NCI-H748 (cell line): ENCODE results near the gene CDH13.

Experiments used
- DNase-seq: peaks from one replicate; lab custom pipeline; 2025; ENCODE audit not compliant: unreplicated experiment; lab: John Stamatoyannopoulos, UW

CDH13 gene

DNA sequence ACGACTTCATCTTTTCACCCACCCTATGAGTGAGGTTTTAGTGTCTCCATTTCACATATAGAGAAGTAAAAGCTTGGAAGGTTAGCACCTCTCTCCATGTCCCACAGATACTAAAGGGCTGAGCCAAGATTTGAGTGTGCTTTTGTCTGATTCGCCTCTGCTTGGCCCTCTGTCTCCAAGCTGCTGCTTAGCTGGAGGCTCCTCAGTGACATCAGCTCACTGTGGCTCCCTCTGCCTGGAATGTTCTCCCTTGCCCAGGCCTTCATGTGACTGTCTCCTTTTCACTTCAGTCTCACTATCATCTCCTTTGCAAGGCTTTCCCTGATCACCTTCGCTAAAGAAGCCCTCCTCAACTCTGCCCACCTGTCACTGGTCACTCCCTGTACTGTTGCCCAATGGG is 1096.5 kb downstream of the CDH13 start:
- DNase-seq, result no peak

DNA sequence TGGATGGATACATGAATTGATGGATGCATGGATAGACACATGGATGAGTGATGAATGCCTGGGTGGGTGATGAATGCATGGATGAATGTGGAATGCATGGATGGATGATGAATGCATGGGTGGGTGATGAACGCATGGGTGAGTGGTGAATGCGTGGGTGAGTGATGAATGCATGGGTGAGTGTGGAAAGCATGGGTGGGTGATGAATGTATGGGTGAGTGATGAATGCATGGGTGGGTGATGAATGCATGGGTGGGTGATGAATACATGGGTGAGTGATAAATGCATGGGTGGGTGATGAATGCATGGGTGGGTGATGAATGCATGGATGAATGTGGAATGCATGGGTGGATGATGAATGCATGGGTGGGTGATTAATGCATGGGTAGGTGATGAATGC is 1097.1 kb downstream of the CDH13 start:
- DNase-seq, result no peak

DNA sequence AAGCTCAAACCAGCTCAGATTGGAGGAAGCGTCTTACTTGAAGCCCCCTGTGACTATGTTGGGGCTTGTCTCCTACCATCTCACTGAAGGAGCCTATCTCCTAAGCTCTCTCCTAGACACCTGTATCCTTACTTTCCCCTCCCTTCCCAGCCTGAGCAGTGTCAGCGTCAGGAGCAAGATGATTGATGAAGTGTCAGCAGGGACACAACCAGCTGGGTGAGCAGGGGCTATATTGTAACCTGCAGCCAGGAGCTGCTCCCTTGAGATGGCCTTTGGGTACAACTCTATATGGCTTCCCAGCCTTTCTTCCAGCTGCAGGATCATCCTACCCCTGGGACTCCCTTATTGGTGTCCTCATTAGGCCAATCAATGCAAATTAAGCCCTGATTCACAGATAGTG is 1097.8 kb downstream of the CDH13 start:
- no peak for DNase-seq

DNA sequence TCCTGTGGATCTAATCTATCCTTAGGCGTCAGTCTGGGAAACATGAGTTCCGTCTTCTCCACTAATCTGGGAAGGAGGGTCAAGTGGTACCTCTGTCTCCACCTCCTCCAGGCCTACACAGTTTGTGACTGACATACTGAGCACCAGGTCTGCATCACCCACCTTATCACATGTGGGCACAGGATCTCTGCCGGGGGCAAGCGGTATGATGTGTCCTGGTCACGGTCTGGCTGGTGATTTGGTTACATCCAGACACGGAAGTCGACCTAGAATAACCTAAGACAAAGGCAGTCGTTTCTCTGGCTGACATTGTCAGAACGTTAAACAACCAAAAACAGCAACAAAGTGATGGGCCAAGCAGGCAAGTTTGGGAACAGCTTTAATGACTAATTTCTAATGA is 1098.5 kb downstream of the CDH13 start:
- no peak for DNase-seq

DNA sequence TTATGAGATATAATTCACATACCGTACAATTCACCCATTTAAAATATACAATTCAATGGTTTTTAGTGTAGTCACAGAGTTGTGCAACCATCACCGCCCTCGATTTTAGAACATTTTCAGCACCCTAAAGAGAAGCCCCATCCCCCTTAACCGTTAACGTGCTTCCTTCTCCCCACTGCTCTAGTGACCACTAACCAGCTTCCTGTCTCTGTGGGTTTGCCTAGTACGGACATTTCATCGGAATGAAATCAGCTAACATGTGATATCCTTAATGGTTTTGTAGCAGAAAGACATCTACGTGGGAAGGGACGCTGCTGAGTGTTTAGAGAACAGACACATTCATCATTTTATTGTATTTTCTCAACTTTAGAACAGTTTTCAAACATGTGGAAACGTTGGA is 1100.2 kb downstream of the CDH13 start:
- DNase-seq, result no peak

DNA sequence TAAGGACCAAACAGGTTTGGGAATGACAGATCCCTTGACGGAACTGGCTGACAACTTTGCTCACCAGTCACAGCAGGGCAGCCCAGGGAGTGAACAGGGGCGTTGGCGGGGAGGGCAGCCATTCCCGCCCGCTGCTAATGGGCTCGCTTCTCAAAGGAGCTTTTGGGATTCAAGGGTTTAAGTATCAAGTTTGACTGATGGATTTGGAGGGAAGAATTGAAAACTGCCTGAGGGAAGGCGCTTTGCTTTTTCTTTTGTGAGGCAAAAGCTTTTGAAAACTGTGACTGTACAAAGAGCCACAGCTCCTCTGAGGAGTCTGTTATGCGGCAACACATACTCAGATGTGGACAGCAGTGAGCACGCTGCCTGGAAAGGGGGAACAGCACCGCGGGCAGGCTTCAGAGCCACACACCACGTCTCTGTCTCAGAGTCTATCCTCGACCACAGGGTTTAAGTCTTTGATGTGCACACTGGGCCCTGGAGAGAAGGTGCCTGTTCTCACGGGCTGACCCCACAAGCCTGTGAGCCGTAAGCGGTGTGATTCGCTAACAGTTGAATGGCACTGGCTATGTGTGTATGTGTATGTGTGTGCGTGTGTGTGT is 1101.1 kb downstream of the CDH13 start:
- no peak for DNase-seq

DNA sequence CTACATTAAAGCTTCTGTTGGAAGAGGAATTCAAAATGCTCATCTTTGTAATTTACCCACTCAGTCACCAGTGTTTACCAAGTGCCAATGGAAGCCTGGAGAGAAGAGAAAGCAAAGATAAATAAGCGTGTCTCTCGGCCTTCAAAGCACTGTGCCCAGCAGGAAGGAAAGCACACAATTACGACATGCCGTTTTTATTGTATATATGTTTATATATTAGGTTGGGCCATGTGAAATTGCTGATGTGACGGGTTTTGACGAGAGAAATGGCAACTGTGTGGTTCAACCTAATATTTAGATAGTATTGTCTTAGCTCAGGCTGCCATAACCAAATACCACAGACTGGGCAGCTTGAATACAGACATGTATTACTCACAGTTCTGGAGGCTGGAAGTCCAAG is 1101.7 kb downstream of the CDH13 start:
- DNase-seq, result peak; percentile 92

DNA sequence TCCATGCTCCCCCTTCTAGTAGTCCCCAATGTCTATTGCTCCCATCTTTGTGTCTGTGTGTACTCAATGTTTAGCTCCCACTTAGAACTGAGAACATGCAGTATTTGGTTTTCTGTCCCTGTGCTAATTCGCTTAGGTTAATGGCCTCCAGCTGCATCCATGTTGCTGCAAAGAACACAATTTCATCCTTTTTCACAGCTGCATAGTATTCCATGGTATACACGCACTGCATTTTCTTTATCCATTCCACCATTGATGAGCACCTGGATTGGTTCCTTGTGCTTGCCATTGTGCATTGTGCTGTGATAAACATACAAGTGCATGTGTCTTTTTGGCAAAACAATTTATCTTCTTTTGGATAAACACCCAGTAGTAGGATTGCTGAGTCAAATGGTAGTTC is 1104.0 kb downstream of the CDH13 start:
- no peak for DNase-seq

DNA sequence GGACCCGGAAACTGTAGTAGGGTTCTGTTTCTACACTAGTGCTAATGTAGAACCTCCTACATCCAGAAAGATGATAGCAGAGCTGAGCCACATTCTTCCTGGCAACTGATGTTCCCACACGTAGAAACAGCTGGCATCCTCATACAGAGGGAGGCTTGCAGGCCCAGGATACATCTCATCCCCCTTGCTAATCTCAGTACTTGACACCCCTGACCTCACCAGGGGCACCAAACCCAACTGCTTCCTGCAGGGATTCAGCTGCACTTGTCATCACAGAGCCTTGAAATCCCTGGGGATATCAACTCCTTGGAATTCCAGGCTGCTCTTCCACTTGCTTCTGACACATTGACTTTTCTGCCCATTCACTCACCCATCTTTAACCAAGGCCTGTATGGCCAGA is 1105.8 kb downstream of the CDH13 start:
- DNase-seq, result no peak

DNA sequence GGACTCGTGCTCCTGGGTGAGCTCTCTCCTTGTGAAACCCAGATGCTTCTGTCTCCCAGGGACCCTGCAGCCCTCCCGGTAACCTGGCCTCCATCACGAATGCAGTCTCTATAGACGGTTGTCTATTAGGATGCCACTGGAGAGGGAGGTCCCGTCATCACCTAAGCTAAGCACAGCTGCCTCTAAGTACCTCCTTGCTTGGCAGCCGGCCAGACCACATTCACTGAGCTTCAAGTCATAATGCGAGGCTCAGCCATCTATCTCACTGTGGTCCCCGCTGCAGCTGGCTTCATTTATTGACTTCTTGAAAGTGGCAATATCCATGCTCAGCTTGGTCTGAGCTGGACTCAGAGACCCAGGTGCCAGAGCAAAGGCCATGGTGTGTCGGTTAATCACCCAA is 1106.5 kb downstream of the CDH13 start:
- peak; percentile 96 for DNase-seq

DNA sequence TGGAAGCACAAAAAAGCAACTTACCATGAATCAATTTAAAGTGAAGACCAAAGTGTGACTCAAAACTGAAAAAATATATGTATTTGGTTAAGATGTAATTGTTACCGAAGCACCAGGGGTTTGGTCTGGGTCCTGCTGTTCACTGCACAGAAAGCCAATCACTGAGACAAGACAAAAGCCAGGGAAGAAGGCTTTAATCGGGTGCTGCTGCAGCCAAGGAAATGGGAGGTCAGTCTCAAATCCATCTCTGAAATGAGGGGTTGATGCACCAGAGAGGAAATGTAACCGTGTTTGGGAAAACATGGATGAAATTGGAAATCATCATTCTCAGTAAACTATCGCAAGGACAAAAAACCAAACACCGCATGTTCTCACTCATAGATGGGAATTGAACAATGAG is 1107.4 kb downstream of the CDH13 start:
- no peak for DNase-seq

DNA sequence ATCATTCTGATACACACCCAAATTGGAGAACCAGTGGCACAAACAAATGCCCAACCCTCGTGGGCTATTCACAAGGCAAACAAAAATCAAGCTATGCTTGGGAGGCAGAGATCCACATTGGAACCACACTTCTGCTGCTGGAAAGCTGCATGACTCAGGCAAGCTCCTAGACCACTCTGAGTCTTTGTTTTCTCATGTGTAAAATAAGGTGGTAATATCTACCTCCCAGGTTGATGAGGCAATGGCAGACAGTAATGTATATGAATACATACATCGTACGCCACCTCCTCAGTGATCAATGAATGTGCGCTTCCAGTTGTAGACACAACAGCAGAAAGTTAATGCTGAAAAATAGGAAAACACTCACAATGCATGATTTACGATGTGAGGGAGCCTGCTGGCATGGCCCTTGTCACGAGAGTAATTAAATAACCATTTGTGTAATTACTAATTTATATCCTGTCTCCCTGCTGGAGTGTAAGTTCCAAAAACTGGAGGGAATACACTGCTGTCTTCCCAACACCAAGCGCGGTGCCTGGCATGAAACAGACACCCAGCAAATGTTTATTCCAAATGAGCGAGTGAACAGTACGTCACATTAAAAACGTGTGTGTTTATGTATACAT is 1111.1 kb downstream of the CDH13 start:
- peak; percentile 50 for DNase-seq

DNA sequence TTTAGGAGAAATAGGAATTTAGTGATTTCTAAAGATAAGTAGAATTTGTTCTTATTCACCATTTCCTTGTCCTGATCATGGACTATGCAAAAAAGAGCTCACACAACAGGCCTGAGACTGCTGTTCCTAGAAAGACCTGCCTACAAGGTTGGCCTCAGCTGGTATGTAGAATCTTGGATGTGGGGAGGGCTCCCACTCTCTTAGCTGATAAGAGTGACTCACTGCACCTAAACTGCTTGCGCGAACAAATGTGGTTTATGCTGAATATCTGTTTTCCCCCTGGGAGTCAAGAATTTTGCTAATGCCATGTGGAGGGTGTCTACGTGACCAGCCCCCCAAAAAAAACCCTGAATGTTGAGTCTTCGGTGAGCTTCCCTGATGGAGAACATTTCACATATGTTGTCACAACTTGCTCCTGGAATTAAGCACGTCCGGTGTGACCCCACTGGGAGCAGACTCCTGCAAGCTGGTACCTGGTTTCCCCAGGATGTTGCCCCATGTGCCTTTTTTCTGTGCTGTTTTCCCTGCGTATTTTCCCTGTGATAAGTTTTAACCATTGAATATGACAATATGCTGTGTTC is 1112.2 kb downstream of the CDH13 start:
- no peak for DNase-seq

DNA sequence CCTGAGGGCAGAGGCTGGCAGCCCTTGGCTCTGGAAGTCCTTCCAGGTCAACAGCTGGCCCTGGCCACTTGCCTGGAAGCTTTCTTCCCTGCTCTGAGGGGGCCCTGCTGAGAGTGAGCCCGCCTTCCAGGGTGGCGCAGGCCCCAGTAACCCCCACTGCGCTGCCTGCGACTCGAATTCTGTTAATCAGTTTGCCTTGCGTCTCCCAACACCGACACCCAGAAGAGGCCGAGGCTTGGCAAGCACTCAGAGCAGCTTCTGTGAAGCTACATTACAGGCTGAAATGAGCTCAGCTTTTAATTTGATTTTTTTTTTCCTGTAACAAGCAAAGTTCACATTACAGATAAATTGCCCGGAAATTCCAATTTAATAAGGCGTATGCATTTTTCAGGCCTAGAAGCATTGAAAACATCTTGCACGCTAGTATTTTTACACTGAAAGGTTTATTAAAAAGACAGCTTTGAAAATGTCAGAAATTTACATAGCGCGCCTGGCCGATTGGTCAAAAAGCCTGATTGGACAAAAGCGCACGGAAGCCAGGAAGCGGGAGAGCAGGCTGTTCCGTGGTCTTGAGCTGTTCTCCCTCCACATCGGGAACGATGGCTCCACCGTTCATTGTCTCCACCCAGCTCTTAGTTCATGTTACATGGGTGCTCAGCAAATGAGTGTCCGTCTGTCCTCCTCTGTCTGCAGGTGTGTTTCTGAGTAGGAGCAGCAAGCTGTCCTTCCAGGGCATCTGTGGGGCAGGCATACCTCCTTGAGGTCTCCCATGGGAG is 1115.5 kb downstream of the CDH13 start:
- no peak for DNase-seq

DNA sequence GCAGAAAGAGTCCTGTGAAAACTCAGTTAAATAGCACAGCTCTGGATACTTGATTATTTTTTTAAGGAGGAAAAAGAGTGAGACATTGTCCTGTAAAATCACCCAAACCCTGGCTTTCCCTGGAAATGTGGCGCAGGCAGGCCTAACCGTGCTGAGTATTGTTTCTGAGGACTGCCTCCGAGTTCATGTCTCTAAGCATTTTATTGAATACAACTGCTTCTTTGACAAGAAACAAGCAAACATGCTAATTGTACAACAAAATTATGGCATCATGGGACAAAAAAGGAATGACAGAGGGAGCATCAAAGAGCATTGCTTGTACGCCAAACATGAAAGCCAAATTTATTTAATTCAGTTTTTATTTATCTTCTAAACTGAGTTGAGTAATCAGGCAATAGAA is 1116.5 kb downstream of the CDH13 start:
- no peak for DNase-seq

DNA sequence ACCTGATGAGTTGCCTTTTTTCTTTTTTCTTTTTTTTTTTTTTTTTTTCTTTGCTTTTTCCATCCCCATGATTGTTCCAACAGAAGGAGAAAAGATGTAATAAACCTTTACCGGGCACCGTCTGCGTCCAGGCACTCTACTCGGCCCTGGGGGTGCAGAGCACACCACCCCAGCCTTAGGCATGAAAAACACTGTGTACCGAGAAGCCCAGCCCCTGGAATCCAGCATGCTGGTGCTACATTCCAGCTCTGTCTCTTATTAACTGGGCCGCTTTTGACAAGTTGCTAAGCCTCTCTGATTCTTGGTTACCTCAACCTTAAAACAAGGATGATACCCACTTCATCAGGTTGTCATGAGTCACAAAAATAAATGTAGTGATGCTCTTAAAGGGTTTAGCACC is 1117.0 kb downstream of the CDH13 start:
- no peak for DNase-seq

DNA sequence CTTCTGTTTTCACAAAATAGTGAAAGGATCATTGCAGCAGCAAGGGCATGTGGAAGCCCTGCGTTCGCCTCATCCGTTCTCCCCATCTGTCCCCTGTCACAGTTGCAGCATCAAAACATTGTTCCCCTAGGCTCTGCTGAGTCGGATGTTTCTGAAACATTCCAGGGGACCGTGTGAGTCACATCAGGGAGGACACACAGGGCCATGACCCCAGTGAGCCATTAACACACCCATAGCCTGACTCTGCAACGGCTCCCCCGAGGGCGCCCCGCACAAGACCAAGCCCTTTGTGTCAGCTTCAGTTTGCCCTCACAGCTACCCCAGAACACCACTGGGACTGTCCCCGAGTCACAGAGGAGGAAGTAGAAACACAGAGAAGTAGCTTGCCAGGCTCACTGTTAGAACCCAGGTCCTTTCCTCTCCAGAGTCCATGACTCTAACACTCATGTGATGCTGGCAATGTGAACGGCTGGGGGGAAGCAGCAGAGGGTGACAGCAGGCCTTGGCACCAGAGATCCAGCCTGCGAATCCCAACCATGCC is 1117.7 kb downstream of the CDH13 start:
- DNase-seq, result no peak

DNA sequence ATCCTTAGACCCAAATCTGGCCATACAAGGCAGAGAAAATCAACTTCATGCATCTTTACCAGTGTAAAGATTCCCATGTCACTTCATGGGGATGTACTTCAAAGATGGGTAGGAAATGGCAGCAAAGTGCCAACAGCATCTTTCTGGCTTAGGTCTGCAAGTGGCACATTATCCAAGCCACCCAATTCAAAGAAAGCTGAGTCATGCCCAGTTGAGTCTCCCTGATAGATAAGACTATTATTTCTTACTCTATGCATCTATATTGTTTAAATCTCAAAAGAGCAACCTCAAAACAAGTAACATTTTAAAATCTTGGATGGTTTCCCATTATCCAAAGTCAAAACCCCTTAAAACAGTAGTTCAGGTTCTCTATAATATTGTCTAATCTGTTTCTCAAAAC is 1119.8 kb downstream of the CDH13 start:
- no peak for DNase-seq

DNA sequence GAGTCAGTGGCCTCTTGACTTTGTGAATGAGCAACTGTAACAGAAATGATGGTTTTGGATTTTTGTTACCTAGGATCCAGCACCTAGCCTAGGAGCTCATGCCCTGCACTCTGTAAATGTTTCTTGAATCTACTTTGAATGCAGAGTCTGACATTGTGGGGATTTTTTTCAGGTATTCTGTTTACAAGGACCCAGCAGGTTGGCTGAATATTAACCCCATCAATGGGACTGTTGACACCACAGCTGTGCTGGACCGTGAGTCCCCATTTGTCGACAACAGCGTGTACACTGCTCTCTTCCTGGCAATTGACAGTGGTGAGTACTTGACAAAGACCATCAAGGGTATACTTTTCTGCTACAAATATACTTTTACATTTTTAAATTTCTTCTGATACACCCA is 1121.2 kb downstream of the CDH13 start:
- DNase-seq, result no peak

DNA sequence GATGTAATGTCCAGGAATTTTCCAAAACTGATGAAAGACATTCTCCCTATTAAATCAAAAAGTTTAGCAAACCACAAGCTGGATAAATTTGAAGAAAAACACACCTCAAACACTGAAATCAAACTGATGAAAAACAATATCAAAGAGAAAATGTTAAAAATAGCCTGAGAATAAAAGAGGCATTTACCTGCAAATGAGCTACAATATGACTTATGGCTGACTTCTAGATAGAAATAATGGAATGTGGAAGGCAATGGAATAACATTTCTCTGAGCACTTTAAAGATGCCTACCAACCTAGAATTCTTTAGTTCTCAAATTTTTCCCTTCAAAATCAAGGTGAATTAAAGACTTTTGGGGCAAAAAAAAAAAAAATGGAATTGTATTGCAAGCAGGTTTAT is 1128.6 kb downstream of the CDH13 start:
- DNase-seq, result no peak

DNA sequence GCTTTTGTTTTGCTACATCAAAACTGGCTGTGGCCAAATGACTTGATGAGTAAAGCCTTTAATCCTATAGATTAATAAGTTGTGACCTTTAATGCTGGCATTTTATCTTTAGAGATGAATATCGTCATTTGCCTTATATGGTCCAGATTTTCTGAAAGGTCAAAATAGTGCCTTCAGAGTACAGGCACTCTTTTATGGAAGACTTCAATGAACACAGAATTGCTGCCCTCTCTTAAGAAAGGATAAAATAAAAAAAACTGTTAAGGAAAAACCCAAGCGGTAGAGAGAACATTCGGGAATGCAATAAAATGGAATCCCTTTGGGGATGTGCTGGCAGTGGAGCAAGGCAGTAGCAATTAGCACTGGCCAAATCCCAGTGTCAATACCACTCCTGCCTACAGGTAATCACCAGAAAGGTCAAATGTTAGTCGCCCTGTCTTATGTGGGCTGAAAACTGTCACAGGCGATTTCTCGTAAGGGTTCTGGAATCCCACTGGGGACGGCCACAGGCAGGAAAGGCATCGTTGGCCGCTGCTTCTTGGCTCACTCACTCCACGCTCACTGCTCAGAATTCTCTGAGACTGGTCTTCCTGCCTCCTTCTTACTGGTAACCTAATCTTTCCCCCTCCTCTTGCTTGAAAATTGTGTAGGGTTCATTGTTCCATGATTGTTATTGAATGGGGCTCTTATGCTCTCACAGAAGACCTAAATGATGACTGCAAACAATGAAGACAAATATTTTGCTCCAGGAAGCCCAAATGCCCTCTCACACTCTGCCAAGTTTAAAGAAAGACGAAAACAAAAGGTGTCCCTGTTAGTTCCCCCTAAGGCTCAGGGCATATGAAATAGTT is 1135.6 kb downstream of the CDH13 start:
- peak; percentile 78 for DNase-seq
